ENCODE measurements around the gene SREK1IP1.

GRCh38 chr5:64769855-64770254, 1.4 kb upstream of the SREK1IP1 start:
- no peak for TF ChIP-seq CTCF (IDR thresholded peaks at IDR 0.05; ENCODE audit: low read depth, low read length)
- no peak for TF ChIP-seq EZH2phosphoT487 (IDR thresholded peaks at IDR 0.05; ENCODE audit: low read depth)
